Pons (tissue), 1 donor: Measurements from ENCODE around the gene SLC16A10.
"Not testable (repeated sequence)": the region's sequence is repeated elsewhere in the genome, so short reads cannot be mapped to it uniquely, and the experiment has no call there.

Experiments
- DNase-seq: peaks from one replicate; pipeline ENCODE4 v3.0.0-alpha.2; 2016; ENCODE audit warnings: low spot score

SLC16A10 gene

GRCh38 chr6:111219785-111220184, 132.5 kb downstream of the SLC16A10 start:
- DNase-seq: no peak

GRCh38 chr6:111220383-111221031, 133.2 kb downstream of the SLC16A10 start:
- DNase-seq: no peak

DNA sequence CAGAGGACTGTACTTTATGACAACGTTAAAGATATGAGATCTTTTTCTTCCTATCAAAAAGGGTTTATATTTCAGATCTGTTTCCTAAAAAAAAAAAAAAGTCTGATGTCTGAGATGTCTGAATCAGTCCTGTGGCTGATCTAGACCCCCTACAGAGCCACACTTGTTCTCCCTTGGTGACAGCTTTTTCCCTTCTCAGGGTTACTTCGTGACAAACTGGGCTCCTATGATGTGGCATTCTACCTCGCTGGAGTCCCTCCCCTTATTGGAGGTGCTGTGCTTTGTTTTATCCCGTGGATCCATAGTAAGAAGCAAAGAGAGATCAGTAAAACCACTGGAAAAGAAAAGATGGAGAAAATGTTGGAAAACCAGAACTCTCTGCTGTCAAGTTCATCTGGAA, 134.5 kb downstream of the SLC16A10 start:
- no peak for DNase-seq

- DNase-seq: no peak
Observed at GRCh38 chr6:111222341-111222740, 135.0 kb downstream of the SLC16A10 start.

DNA sequence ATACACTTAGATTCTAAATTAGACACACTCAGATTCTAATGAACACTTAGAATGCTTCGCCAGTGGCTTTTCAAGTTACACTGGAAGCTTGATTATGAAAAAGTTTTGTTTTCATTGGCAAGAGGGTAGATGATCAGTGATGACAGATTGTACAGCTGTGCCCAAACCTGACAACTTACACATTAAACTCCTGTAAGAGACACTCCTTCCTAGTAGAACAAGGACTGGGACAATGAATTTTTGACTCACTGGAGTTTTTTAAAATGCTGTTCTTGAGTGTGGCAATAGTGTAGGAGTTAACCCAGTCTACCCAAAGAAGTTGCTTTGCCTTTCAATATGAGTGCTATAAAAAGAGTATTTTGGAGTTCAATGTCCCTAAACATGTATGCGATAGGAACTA, 140.8 kb downstream of the SLC16A10 start:
- no peak for DNase-seq

GRCh38 chr6:111230351-111231089, 143.2 kb downstream of the SLC16A10 start:
- DNase-seq: no peak

DNA sequence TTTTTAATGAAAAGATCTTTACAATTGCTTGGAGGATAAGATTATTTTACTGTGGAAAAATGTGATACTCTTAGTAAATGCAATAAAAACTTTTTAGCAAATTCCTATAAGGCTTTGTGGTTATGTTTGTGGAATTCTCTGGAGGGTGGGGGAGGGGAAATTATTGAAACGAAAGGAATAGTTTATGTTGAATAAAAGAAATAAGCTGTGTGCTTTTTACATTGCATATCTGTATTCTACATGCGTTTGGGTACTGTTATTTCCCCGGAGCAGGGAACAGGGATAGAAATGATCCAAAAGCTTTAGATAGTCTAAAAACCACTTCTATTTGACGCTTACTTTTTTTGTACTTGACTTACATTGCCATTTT, 143.8 kb downstream of the SLC16A10 start:
- DNase-seq: no peak

GRCh38 chr6:111237852-111238251, 150.5 kb downstream of the SLC16A10 start:
- no peak for DNase-seq

GRCh38 chr6:111238464-111239119, 151.3 kb downstream of the SLC16A10 start:
- no peak for DNase-seq

DNA sequence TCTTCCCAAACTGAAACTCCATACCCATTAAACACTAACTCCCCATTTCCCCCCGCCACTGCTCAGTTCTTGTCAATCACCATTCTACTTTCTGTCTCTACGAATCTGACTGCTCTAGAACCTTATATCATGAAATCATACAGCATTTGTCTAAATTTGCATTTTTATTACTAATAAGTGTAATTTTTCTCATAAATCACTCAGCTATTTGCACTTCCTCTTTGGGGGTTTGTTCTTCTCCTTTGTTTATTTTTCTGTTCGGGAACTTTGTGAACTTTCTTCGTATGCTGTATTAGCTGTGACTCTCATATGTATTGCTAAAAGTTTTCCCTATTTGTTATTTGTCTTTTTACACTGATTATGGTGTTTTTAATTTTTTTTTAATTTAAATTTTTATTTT, 152.2 kb downstream of the SLC16A10 start:
- DNase-seq: no peak

DNA sequence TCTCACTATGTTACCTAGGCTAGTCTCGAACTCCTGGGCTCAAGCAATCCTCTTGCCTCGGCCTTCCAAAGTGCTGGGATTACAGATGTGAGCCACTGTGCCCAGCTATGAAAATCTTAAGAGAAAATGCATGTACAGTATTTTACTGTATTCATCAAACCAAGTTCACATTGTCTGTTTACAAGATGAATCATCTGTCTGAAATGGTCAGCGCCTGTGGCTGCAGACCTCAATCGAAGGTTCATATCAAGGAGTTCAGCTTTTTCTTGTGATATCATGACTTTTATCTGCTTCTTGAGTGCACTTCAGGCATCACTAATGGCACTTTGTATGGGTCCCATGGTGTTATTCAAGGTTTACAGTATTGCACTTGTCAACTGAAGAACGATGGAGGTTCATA, 155.1 kb downstream of the SLC16A10 start:
- DNase-seq: no peak

DNA sequence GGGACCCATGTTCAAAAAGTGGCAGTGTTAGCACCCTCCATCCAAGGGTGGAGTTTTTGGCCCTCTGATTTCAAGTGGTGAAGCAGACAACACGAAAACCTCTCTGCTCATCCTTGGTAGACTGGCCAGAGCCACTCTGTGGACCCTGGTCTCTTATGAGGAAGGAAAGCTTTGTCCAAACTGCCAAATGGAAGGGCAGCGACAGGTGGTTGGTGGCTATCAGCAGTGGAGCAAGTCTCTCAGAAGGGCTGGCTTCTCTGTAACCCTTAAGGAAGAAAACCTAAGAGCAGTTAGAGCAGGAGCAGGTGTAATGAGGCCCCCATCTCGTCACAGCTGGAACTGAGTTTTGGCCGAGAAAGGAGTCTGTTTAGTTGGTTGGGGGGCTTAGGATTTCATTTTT, 155.8 kb downstream of the SLC16A10 start:
- no peak for DNase-seq

GRCh38 chr6:111248789-111249188, 161.5 kb downstream of the SLC16A10 start:
- no peak for DNase-seq

DNA sequence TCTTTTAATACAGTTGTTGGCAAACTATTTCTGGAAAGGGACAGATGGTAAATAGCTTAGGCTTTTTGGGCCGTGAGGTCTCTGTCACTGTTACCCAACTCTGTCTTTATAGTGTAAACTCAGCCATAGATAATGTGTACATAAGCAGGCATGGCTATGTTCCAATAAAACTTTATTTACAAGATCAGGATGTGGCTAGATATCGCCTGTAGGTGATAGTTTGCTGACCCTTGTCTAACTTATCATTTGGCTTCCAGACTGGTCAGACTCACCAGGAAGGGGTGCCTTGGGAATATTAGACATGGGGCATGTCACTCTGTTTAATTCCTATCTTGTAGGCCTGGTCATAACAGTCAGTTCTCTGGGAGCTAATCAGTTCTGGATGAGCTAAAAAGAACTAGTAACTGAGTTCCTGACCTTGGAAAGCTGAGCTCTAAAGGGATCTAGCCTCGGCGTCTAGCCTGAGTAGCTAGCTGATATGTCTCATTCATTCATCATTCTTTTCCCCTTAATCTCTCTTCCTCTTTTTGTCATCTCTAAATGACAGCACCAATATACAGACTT, 163.6 kb downstream of the SLC16A10 start:
- DNase-seq: no peak

DNA sequence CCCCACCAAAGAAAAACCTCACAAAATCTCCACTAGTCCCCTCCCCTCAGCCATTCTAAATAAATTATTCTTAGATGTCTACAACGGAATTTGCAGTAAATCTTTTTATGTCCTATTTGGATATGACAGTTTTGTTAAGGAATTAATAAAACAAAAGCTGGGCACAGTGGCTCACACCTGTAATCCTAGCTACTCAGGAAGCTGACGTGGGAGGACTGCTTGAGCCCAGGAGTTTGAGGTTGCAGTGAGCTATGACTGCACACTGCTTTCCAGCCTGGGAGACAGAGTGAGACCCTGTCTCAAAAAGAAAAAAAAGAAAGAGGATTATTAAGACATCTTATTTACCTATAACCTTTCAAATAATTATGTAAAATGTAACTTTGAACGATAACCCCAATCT, 165.4 kb downstream of the SLC16A10 start:
- no peak for DNase-seq

- DNase-seq: no peak
Observed at GRCh38 chr6:111254004-111254778, 166.9 kb downstream of the SLC16A10 start.

- DNase-seq: no peak
Observed at GRCh38 chr6:111254779-111255166, 167.5 kb downstream of the SLC16A10 start.

GRCh38 chr6:111255838-111256237, 168.5 kb downstream of the SLC16A10 start:
- not testable (repeated sequence) for DNase-seq

DNA sequence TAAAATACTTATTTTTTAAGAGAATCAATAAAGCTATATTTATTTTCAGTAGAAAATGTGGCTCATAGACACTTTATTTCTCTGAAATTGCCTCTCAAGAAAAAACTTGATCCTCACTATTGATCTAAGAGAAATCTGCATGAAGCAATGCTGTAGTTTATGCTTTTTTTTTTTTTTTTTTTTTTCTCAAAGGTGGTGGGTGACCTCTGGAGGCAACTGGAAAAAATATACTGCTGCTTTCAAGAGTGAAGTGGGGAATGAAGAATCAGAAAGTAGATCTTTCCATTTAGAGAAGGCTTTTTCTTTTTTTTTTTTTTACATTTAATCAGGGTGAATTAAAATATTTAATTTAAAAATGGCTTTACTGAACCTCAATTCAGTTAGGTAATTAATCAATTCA, 169.3 kb downstream of the SLC16A10 start:
- DNase-seq: no peak

DNA sequence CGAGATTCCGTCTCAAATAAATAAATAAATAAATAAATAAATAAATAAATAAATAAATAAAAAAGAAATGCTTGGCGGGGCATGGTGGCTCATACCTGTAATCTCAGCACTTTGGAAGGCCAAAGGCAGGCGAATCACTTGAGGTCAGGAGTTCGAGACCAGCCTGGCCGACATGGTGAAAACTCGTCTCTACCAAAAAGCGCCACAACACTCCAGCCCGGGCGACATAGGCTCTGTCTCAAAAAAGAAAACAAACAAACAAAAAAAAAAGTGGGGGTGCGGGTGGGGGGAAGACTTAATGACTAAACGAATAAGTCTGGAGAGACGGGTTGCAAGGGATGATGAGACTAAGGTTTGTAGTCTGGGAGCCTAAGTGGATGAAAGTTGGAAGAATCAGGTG, 170.7 kb downstream of the SLC16A10 start:
- no peak for DNase-seq

GRCh38 chr6:111258615-111259088, 171.3 kb downstream of the SLC16A10 start:
- no peak for DNase-seq
